GM21381 (cell line): ENCODE measurements around the gene DDX56.

Source experiments
- ATAC-seq: cut with Tn5 transposase; IDR thresholded peaks from one replicate; pipeline ENCODE4 v1.9.1; 2021; ENCODE audit warnings: mild to moderate bottlenecking, moderate library complexity; ENCODE audit not compliant: unreplicated experiment

DDX56 gene

GRCh38 chr7:44573464-44574286 is at the start of gene DDX56:
DDX56 (minus strand) TSS chr7:44573908; CDS start chr7:44573895, 13 bp downstream.
- ATAC-seq = peak; percentile 96

GRCh38 chr7:44622342-44623151 is 48.8 kb upstream of the DDX56 start:
- peak; percentile 58 for ATAC-seq

GRCh38 chr7:44621750-44622103 is 48.0 kb upstream of the DDX56 start:
- no peak for ATAC-seq

GRCh38 chr7:44621034-44621749 is 47.5 kb upstream of the DDX56 start:
- no peak for ATAC-seq

GRCh38 chr7:44618753-44619152 is 45.0 kb upstream of the DDX56 start:
- no peak for ATAC-seq

GRCh38 chr7:44618045-44618444 is 44.3 kb upstream of the DDX56 start:
- ATAC-seq = no peak

- ATAC-seq = no peak
These were observed 43.6 kb upstream of the DDX56 start for GRCh38 chr7:44617225-44617890.

GRCh38 chr7:44616545-44616944 is 42.8 kb upstream of the DDX56 start:
- ATAC-seq = no peak

DNA sequence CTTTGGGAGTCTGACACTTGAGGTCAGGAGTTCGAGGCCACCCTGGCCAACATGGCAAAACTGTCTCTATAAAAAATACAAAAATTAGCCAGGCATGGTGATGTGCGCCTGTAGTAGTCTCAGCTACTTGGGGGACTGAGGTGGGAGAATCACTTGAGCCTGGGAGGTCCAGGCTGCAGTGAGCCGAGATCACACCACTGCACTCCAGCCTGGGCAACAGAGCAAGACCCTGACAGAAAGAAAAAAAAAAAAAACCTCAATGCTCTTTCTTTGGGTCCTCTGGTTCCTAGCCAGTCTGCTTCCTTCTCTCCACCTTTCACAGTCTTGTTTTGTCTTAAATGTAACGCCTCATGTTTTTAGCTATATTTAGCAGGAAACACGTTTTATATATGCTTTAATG is 42.1 kb upstream of the DDX56 start:
- no peak for ATAC-seq

GRCh38 chr7:44615149-44615611 is 41.5 kb upstream of the DDX56 start:
- no peak for ATAC-seq

DNA sequence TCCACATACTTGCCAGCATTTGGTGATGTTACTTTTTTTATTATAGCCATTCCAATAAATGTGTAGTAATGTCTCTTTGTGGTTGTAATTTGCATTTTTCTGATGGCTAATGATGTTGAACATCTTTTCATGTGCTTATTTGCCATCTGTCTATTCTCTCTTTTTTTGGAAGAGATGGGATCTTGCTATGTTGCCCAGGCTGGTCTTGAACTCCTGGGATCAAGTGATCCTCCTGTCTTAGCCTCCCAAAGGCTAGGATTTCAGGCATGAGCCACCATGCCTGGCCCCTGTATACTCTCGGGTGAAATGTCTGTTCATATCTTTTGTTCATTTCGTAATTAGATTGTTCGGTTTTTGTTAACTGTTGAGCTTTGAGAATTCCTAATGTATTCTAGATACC is 36.1 kb upstream of the DDX56 start:
- ATAC-seq = no peak

GRCh38 chr7:44608916-44609648 is 35.4 kb upstream of the DDX56 start:
- ATAC-seq = no peak

GRCh38 chr7:44607141-44608068 is 33.7 kb upstream of the DDX56 start:
- no peak for ATAC-seq

DNA sequence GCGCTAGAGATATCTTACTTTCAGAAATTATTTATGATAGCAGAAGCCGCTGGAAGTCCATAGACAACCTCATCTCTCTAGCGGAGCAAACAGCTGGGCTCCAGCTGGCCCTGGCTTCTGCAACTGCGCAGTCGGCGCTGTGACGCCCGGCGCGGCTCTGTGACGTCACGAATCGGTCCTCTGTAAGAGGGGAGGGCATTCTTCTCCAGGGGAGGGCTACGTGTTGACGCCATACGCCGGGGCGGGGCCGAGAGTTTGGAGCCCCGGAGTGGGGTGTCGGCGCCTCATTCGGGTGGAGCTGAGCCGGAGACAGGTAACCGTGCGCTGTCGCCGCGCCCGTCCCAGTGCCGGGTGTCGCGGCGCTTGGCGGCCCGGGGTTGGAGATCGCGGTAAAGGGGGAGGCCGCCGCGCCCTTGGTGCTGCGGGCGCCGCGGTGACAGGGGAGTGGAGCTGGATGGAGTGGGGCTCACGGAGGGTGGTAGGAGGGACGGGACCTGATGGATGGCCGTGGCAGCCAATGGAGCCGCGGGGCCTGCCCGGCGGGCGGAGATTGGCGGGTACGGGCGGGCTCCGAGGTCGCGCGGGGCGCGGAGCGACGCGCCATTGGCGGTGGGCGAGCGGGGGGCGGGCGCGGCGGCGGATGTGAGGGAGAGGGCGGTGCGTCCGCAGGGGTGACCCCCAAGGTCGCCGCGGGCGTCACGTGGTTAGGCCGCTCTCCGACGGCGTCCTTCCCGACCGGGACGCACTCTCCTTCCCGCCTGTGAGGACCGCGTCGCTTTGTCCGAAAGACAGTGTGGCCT is 32.8 kb upstream of the DDX56 start, which contains the start of gene OGDH:
Gene OGDH (plus strand): TSS at position 287 of the 800 bp plus-strand sequence. CDS start 17,717 bp downstream, outside the sequence.
- peak; percentile 87 for ATAC-seq

- ATAC-seq = no peak
These were observed 31.2 kb upstream of the DDX56 start for GRCh38 chr7:44604941-44605340.

DNA sequence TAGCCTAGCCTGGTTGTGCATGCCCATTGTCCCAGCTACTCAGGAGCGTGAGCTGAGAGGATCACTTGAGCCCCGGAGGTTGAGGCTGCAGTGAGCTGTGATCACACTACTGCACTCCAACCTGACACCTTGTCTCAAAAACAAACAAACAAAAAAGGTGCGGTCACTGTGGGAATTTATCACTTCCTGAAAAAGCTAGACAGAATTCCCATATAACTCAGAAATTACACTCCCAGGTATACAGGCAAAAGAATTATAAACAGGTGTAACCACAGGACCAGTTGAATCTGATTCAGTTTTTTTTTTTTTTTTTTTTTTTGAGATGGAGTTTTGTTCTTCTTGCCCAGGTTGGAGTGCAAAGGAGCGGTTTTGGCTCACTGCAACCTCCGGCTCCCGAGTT is 29.5 kb upstream of the DDX56 start:
- no peak for ATAC-seq

DNA sequence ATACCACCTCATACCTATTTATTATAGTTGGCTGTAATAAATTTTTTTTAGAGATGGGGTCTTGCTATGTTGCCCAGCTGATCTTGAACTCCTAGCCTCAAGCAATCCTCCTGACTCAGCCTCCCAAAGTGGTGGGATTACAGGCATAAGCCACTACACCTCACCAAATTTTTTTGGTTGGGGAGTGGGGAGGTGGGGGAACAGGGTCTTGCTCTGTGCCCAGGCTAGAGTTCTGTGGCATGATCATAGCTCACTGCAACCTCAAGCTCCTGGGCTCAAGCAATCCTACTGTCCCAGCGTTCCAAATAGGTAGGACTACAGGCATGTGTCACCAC is 28.8 kb upstream of the DDX56 start:
- no peak for ATAC-seq

- no peak for ATAC-seq
These were observed 25.5 kb upstream of the DDX56 start for GRCh38 chr7:44599222-44599621.
